DMS53 treated with DMSO at 0.1 percent for 48 hours (cell line): ENCODE data around the gene PDE4B.

ENCODE experiments used
- DNase-seq: peaks from one replicate; lab custom pipeline; 2025; ENCODE audit not compliant: unreplicated experiment; lab: John Stamatoyannopoulos, UW

PDE4B gene

GRCh38 chr1:66253330-66253921 lies 460.7 kb downstream of the PDE4B start:
- DNase-seq, result peak; percentile 86

DNA sequence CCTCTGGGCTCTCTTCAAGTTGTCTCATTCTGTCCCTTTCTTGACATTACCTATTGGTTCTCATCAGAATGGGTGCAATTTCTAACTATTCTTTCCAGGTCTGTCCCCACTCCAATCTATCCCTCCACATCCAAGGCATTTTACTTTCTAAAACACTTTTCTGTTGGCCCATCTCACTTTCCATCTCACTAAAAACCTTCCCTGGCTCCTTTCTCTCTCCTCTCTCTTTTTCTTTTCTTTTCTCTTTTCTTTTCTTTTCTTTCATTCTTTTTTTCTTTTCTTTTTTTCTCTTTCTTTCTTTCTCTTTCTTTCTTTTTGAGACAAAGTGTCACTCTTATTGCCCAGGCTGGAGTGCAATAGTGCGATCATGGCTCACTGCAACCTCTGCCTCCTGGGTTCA lies 462.1 kb downstream of the PDE4B start:
- DNase-seq, result no peak

GRCh38 chr1:66256629-66257572 lies 464.2 kb downstream of the PDE4B start:
- DNase-seq, result no peak

GRCh38 chr1:66258404-66259105 lies 465.9 kb downstream of the PDE4B start:
- DNase-seq, result no peak

DNA sequence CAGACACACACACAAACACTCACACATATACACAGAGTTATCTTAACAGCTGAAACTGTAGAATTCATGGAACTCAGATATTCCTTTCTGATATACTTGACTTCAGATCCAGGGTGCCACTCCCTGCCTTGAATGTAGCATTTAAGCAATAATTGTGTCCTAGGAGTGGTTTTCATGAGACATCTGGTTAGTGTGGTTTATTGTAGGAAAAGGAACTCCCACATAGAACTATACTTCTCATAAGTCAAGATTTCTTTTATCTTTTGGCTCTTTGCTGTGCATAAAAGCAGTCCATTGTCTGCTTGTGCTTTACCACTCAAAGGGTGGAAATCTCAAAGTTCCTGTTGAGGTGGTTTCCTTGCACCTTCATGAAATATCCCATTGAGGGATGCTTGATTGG lies 468.7 kb downstream of the PDE4B start:
- DNase-seq, result no peak

- DNase-seq, result no peak
Measured at GRCh38 chr1:66262208-66262963, 469.7 kb downstream of the PDE4B start.

GRCh38 chr1:66265268-66265667 lies 472.6 kb downstream of the PDE4B start:
- DNase-seq, result no peak

DNA sequence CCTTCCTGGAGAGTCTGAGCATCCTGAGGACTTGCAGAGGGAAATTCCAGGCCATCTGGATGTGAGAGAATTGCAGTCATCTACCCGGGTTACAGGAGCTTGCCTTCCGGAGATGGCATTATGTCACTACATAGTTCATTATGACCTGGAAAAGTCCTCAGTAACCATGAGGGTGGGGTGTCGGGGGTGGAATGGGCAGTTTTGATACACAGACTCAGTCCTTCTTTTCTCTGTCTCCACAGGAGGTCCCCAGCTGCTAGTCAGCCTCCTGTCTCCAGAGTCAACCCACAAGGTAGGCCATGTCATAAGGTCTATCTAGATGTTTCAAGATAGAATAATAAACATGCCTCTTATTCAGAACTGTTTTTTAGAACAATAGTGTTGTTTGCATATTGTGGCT lies 473.1 kb downstream of the PDE4B start:
- DNase-seq, result no peak

DNA sequence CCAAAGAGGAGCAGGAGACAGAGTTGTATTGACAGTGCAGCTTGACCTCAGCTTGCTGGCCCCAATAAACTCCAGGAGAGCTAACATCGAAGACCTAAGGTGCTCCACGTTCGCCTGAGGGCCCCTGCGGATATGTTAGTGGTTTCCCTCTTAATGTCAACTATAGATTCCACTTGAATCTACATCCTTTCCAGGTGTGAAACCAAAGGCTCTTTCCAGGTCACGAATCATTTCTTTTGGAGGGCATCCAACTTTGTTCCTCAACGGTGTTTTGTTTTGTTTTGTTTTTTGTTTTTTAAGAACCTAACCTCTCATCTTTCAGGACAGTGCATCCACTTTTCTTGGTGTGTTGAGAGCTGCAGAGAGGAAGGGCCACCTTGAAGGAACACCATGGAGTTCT lies 473.7 kb downstream of the PDE4B start:
- no peak for DNase-seq

- no peak for DNase-seq
Measured at GRCh38 chr1:66266756-66267155, 474.1 kb downstream of the PDE4B start.

- DNase-seq, result no peak
Measured at GRCh38 chr1:66267201-66267940, 474.7 kb downstream of the PDE4B start.

- no peak for DNase-seq
Measured at GRCh38 chr1:66269222-66269621, 476.5 kb downstream of the PDE4B start.

DNA sequence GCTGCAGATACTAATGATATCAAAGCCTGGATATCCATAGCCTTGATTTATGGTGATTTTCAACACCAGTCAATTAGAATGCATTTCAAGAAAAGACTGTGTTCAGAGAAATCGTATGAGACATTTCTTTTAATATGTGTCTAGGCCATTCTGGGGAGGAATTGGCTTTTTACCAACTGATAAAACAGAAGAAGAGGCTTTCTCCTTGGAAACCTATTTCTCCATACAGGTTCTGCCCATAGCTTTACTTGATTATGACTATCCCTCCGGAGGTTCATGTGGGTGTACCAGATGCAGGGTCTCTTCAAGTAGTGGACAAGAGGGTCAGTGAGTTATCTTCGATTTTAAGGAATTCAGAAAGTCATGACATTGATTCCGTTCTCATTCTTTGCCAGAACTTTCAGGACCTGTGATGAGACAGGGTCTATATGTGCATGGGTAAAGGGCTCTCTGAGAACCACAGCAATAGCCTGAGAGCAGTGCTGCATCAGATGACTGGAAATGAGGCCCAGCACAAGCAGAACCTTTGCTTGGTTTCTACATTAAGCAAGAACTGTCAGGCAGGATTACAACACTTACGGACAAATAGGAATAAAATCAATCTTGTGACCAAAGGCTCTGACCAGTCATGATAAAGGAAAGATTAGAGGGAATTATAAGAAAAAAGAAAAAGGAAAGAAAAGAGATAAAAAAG lies 477.6 kb downstream of the PDE4B start:
- DNase-seq, result no peak

DNA sequence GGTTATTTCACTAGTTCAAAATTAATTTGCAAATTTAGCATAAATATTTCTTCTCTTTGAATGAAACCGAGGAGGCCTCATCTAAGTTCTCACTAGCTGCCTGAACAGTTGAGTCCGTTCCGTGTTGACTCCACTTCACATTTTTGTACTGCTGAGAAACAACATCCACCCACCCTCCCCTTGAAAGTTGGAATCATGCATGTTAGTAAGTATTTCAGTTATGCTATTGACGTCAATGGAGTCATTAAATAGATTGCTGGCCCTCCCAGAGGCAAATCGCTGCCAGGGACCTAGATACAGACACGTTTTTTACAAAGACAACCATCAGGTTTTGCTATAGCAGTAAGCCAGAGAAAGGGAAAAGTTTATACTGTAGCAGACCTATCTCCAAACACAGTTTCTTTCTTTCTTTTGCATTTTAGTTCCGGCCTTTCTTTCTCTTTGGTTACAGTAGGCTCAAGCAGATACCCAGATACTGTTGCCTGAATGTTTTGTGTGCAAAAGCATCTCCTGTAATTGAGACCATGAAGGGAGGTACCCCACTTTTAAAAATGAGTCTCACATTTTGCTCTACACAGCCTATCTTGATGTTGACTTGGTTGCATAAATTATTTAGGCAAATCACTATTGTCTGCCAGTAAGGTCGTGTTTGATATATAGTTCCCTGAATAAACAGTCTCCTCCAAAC lies 478.7 kb downstream of the PDE4B start:
- DNase-seq, result no peak

DNA sequence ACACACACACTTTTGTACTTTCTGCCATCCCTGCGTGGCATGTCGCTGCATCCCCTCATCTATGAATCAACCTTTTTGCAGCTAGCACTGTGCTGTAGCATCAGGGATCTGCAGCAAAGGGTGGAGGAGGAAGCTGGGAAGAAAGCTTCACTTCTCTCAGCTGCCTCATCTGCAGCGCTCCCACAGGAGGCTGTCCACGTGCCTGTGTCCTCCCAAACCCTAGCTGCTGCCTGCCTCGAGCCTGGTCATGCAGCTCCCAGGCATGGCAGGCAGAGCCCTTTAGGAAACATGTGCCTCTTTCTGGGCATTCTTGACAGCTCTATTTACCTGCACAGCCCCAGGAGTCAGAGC lies 479.2 kb downstream of the PDE4B start:
- no peak for DNase-seq

DNA sequence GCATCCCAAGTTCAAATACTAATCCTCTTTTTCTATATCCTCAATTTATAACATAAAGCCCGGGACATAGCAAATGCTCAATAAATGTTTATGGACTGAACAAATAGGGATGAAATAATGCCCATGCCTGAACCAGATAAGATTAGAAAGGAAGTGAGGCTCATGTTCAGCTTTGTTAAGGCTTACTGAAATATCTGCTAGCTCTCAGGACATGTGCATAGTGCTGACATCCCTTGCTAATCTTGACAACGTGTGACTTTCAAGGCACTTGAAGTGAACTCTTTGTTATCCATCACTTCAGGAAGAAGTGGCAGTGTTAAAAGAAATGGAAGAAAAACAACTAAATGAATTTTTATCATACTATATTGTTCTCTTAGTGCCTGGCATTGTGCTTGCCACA lies 481.0 kb downstream of the PDE4B start:
- DNase-seq, result no peak

DNA sequence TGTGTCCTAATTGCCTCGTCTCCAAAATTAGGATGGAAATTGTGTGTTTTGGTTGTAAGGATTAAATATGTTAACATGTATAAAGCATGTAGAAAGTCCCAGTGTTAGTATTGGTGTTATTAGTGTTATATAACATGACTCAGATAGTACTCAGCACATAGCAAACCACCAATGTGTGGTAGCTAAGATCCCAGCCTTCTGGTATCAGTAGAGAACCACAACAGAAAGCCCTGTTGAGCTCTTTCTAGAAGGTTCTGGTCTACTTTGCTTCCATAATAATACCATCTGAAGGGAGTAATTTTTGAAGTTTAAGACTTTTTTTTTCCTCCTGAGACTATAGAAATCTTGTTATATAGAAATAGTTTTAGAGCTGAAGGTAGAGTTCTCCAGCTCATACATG lies 481.9 kb downstream of the PDE4B start:
- no peak for DNase-seq

DNA sequence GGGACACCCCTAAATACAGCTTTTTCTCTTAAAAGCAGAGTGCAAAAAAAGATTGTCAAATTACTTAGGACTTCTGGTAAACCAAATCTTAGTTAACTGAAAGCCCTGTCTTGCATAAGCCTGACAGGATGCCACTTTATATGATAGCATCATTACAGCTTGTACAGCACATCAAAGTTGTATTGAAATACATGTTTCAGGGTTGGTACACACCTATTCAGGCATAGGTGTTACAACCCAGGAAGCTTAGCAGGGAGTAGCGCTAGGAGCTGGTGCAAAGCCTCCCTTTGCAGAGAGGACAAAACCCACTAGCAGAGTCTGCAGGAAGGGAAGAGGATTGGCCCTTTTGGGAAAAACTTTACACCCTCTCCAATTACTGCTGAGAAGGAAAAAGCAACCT lies 482.4 kb downstream of the PDE4B start:
- DNase-seq, result no peak

DNA sequence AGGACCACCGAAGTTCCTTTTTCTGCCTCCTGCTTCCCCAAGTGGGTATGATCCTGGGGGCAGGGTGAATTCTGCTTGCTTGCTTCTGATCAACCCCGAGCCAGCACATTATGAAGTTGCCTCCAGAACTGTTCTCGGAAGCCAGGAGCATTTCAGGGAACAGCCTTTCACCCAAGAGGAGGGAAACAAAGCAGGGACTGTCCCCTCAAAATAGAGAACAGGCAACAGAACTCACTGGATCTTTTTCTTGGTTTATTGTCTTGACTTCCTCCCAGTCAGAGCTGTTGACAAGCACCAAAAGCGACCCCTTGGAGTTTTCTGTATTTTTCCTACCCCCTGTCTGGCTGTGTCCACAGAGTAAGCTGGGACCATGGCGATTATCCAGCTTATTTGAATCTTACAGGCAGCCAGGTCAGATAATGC lies 482.9 kb downstream of the PDE4B start:
- DNase-seq, result no peak
